GM11168 (cell line): ENCODE results near the gene KCNJ9.
"Not testable (repeated sequence)": the region's sequence is repeated elsewhere in the genome, so short reads cannot be mapped to it uniquely, and the experiment has no call there.

Source experiments
- in situ Hi-C: fragments of 300-500 bp; cut with MboI; formaldehyde crosslinking; loops from one replicate; pipeline ENCODE4 v1.12.0; 2022; ENCODE audit warnings: low sequenced_read_pairs; ENCODE audit not compliant: unreplicated experiment

Gene KCNJ9

DNA sequence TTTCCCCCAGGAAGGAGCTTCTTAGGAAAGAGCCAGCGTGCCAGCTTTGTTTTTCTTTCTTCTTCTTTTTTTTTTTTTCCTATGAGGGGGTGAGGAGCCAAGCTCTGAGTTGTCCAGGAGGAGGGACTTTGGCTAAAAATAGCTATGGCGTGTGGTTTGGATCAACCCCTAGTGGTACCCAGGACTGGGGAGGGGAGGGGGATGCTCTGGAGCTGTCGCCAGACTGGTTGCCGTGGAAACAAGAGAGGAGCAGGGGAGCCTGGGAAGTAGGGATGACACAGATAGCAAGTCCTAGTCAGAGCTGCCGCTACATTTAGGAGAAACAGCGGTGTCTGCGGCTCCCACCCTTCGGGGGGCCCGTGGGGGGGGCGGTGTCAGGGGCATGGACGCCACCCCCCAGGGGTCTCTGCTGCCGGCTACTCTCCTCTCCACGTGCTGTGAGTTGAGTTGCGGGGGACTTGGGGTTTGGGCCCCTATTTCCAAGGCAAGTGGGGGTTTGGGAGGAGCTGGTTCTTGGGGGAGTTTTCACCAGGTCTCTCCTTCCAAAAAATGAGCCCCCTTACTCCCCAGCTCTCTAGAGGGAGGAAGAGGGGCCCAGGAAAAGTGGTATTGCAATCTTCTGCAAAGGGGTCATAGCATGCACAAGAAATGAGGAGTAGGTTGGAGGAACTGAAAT, at the start of gene KCNJ9:
TSS of gene KCNJ9 (plus strand) at position 278 of the 676 bp plus-strand sequence. CDS start 2,493 bp downstream, outside the sequence.
- in situ Hi-C loops = loop anchor here (5.0 kb wide), 1 partner anchor 34 kb away; no protein-coding TSS in a partner anchor

DNA sequence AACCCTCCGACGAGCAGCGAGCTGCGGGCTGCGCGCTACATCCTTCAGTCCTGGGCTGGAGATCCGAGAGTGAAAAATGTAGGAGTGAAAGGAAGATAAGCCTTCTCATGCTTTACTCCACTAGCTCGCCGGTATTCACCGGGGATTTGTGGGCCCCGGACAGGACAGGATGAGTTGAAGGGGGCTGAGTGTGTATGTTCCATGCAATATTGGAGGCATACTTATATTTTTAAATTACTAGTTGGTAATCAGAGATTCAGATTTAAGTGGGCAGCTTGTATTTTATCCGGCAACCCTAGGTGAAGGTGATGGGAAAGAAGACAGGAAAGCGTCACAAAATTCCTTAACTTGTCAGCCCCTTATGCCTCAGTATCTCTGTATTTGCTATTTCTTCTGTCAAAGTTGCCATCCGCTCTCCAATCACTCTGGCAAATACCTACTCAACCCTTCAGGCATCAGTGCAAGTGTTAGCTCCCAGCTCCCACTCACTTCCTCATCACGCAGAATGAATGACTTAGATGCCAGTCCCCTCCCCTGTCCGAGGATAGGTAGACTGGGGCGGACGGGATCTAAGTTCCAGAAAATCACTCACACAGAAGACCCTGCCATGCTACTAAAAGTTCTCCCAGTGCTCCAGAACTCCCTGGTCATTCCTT, 49.0 kb upstream of the KCNJ9 start:
- in situ Hi-C loops = no loop called here

GRCh38 chr1:160040476-160040875, 40.9 kb upstream of the KCNJ9 start:
- in situ Hi-C loops = no loop called here

DNA sequence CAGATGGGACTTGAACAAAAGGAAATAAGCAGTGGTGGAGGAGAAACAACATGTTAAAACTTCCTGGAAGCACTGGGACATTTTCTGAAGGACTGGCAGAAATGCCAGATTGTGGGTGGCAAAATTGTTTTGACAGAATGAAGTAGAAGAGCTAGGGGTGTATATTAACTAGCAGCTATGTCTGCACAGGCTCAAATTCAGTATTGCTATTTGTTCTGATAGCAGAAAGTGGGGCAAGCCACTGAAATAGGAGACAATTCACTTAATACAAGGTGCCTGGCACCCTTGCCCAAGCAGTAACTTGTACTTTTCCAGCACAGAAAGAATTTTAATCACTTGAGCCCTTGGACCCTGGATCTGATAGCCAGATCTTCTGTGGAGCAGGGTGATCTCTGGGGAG, 37.8 kb upstream of the KCNJ9 start:
- in situ Hi-C loops = no loop called here

- in situ Hi-C loops = loop anchor here (5.0 kb wide), 1 partner anchor 37 kb away; the partner anchor contains the start of gene KCNJ9
These were observed 35.7 kb upstream of the KCNJ9 start for GRCh38 chr1:160045653-160046052.

GRCh38 chr1:160046494-160047110, 34.7 kb upstream of the KCNJ9 start:
- in situ Hi-C loops = loop anchor here (5.0 kb wide), 1 partner anchor 36 kb away; the partner anchor contains the start of gene KCNJ9

- in situ Hi-C loops = loop anchor here (5.0 kb wide), 1 partner anchor 35 kb away; the partner anchor contains the start of gene KCNJ9
These were observed 34.0 kb upstream of the KCNJ9 start for GRCh38 chr1:160047111-160047991.

GRCh38 chr1:160048335-160048734, 33.0 kb upstream of the KCNJ9 start:
- in situ Hi-C loops = loop anchor here (5.0 kb wide), 1 partner anchor 34 kb away; the partner anchor contains the start of gene KCNJ9

DNA sequence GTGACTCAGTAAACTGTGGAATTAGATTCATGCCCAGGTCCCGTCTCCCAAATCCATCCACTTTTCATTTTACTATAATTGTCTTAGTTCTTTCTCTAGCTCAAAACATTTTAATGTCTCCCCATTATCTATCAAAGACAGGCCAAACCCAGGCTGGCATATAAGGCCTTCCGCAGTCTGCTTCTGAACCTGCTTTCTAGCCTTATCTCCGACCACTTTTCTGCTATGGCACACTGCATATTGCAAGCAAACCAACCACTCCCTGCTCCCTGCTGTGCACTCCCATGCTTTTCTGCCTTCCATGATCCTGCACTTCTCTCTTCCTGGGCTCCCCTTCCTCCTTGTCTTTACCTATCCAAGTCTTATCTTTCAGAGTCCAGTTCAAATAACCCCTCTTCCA, 32.2 kb upstream of the KCNJ9 start:
- in situ Hi-C loops = loop anchor here (5.0 kb wide), 1 partner anchor 33 kb away; the partner anchor contains the start of gene KCNJ9

GRCh38 chr1:160050182-160050581, 31.2 kb upstream of the KCNJ9 start:
- in situ Hi-C loops = not testable (repeated sequence)

DNA sequence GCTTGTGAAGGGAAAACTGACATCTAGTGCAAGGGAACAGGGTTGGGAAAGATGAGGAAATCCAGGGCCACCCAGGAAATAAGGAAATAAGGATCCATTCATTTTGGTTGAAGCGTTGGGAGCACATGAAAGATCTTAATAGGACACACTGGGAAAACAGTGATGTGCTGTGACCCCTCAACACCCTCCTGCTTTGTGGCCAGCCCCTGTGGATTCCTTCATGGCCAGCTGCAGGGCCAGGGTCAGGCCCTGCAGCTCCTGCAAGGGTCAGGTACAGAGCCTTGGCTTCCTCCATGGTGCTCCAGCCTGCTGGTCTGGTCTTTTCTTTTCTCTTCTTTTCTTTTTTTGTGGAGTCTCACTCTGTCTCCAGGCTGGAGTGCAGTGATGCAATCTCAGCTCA, 30.7 kb upstream of the KCNJ9 start:
- in situ Hi-C loops = no loop called here

GRCh38 chr1:160052936-160053335, 28.4 kb upstream of the KCNJ9 start:
- in situ Hi-C loops = no loop called here

GRCh38 chr1:160053548-160054365, 27.6 kb upstream of the KCNJ9 start:
- in situ Hi-C loops = no loop called here

DNA sequence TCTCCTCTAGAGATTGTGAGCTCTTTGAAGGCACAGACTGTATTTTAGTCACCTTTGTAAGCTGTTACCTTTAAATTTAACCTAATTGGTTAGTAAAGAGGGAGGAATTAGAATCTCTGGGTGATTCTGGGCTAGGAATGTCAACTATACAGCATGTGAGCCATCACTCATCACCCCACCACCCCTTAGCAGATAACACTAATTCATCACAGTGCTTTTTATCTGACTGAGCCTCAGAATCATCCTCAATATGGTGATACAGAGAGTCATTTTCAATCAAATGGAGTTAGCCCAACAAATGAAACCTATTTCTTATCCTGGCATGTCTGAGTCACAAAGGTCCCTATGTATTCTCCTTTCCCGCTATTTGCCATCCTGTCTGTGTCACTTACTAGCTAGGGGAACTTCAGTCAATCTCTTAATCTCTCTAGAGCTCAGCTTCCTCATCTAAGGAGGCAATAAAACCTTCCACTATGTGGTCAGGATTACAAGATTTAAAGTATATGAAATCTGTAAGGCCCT, 24.6 kb upstream of the KCNJ9 start:
- in situ Hi-C loops = no loop called here

DNA sequence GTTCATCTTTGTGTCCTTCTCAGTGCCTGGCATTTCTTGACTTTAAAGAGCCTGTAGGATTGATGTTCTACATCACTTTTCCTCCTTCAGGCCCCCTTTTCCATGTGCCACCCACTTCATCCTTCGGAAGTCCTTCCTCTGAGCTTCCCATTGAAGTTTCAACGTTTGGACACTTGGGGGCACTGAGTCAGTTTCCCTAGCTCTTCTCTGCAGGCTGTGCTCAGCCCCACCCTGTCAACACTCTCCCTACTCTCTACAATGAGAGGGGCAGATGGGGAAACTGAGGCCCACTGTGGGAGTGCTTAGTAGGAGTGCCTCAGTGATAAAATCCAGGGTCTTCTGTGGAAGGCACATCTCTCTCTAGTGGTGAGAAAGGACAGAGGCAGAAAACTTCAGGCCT, 23.3 kb upstream of the KCNJ9 start:
- in situ Hi-C loops = no loop called here

GRCh38 chr1:160061369-160062229, 19.7 kb upstream of the KCNJ9 start:
- in situ Hi-C loops = no loop called here

GRCh38 chr1:160062230-160062532, 19.2 kb upstream of the KCNJ9 start:
- in situ Hi-C loops = no loop called here

DNA sequence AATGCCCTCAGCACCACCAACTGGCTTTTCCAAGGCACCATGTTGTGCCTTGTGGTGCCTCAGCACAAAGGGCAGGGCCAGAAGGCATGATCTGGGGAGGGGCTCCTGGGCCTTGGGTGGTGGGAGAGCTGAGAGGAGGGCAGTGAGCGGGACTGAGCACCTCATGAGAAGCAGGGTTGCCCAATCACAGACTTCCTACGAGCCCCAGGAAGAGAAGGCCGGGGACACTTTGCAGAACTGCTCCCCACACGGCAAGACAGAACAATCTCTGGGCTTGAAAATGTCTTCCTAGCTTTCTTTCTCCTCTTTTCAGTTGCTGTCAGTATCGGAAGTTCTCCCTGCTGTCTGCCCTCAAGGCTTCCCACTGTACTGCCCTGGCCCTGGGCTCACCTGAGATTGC, 18.2 kb upstream of the KCNJ9 start:
- in situ Hi-C loops = no loop called here
